Hepatocyte (in vitro differentiated cells): ENCODE results near the gene FNIP2. TPM values are rescaled to one million over a fixed set of nuclear protein-coding genes. Genes with fewer than 3 reads are reported as not detected.

Source experiments
- DNase-seq: peaks from one replicate; pipeline ENCODE4 v3.0.0-alpha.2; 2016; ENCODE audit warnings: low spot score
- H2AFZ ChIP-seq: fragments of 200-600 bp; sonication (generic); 2 replicates; pipeline ENCODE4 v1.6.0; 2016; ENCODE audit warnings: antibody characterized with exemption, mild to moderate bottlenecking
- H3K27ac ChIP-seq: fragments of 200-600 bp; sonication (generic); 2 replicates; pipeline ENCODE4 v1.5.1; 2016; ENCODE audit warnings: mild to moderate bottlenecking
- H3K27me3 ChIP-seq: fragments of 200-600 bp; sonication (generic); 2 replicates; pipeline ENCODE4 v1.6.1; 2016
- H3K36me3 ChIP-seq: fragments of 200-600 bp; sonication (generic); replicated peaks from 2 replicates; pipeline ENCODE4 v1.5.1; 2016; ENCODE audit warnings: low read depth; ENCODE audit not compliant: insufficient read depth
- H3K4me1 ChIP-seq: fragments of 200-600 bp; sonication (generic); 2 replicates; pipeline ENCODE4 v1.5.1; 2016; ENCODE audit warnings: mild to moderate bottlenecking, moderate library complexity; ENCODE audit not compliant: insufficient read depth
- H3K4me2 ChIP-seq: fragments of 200-600 bp; sonication (generic); 2 replicates; pipeline ENCODE4 v1.6.0; 2016
- H3K4me3 ChIP-seq: fragments of 200-600 bp; sonication (generic); 2 replicates; pipeline ENCODE4 v1.5.1; 2016; ENCODE audit warnings: mild to moderate bottlenecking
- H3K79me2 ChIP-seq: fragments of 200-600 bp; sonication (generic); 2 replicates; pipeline ENCODE4 v1.6.0; 2017; ENCODE audit warnings: mild to moderate bottlenecking
- H3K9me2 ChIP-seq: fragments of 200-600 bp; sonication (generic); replicated peaks from 2 replicates; pipeline ENCODE4 v1.6.0; 2017; ENCODE audit warnings: mild to moderate bottlenecking; ENCODE audit not compliant: insufficient read depth
- H3K9me3 ChIP-seq: fragments of 200-600 bp; sonication (generic); 2 replicates; pipeline ENCODE4 v1.5.1; 2016; ENCODE audit warnings: low read depth, mild to moderate bottlenecking
- H4K20me1 ChIP-seq: fragments of 200-600 bp; sonication (generic); 2 replicates; pipeline ENCODE4 v1.6.0; 2016; ENCODE audit warnings: mild to moderate bottlenecking; ENCODE audit not compliant: insufficient read depth, poor library complexity, severe bottlenecking
- CTCF ChIP-seq: fragments of 200-600 bp; sonication (generic); IDR thresholded peaks from 2 replicates; pipeline ENCODE4 v1.5.1; 2016; ENCODE audit warnings: antibody characterized with exemption, mild to moderate bottlenecking; ENCODE audit not compliant: poor library complexity
- EZH2 ChIP-seq: fragments of 200-600 bp; sonication (generic); IDR thresholded peaks from 2 replicates; pipeline ENCODE4 v1.6.1; 2016; ENCODE audit warnings: antibody characterized with exemption, mild to moderate bottlenecking, borderline replicate concordance
- EZH2phosphoT487 ChIP-seq: fragments of 200-600 bp; sonication (generic); IDR thresholded peaks from one replicate; pipeline ENCODE4 v1.6.1; 2018; ENCODE audit warnings: antibody characterized with exemption, mild to moderate bottlenecking, low read depth, moderate library complexity; ENCODE audit not compliant: unreplicated experiment, severe bottlenecking
- WGBS: methylation state at CpG from one replicate; pipeline ENCODE4 v1.1.6; 2016; ENCODE audit warnings: low lambda C conversion rate; ENCODE audit errors: missing lambda C conversion rate; 5-methylcytosine and 5-hydroxymethylcytosine counted together
- polyA plus RNA-seq: library from polyadenylated mRNA; unstranded; fragments of >200 nt; fragmentation: Nextera tagmentation; extraction: Ambion mirVana; gene quantifications from 2 replicates; pipeline ENCODE4 v1.2.1, GENCODE V29; 2016
- total RNA-seq: library from RNA; depleted of rRNA; stranded (reverse); fragments of >200 nt; gene quantifications from 2 replicates; pipeline ENCODE4 v1.2.3, GENCODE V29; 2014

FNIP2 gene
- total and polyA plus RNA-seq, 2 experiments from 2014 or later = 20.8 to 61.0 TPM

- no peaks in the 10 kb centered on the region for H3K36me3 ChIP-seq
- H3K79me2 ChIP-seq = peaks cover 29% of the 10 kb centered on the region
- no peaks in the 10 kb centered on the region for H3K4me1 ChIP-seq
- no peaks in the 10 kb centered on the region for H3K27me3 ChIP-seq
- H3K27ac ChIP-seq = peak within 1 kb of the TSS; percentile 98
- 3% methylated on average over 65 of the region's 65 CpGs for WGBS
- peak within 1 kb of the TSS; percentile 83 for H3K4me2 ChIP-seq
- DNase-seq = peak; percentile 90
- H3K9me3 ChIP-seq = no peaks in the 10 kb centered on the region
- H2AFZ ChIP-seq = peak within 1 kb of the TSS; percentile 98
- no peaks in the 10 kb centered on the region for H4K20me1 ChIP-seq
- H3K4me3 ChIP-seq = peak within 1 kb of the TSS; percentile 82
- no peaks in the 10 kb centered on the region for H3K9me2 ChIP-seq
- TF ChIP-seq EZH2 = no peak
- no peak for TF ChIP-seq CTCF
- TF ChIP-seq EZH2phosphoT487 = no peak
Observed at GRCh38 chr4:158722917-158723793, 45.7 kb upstream of the FNIP2 start, which contains the start of gene PPID. Gene PPID (minus strand): TSS chr4:158723396. CDS start chr4:158723288, 108 bp downstream.

DNA sequence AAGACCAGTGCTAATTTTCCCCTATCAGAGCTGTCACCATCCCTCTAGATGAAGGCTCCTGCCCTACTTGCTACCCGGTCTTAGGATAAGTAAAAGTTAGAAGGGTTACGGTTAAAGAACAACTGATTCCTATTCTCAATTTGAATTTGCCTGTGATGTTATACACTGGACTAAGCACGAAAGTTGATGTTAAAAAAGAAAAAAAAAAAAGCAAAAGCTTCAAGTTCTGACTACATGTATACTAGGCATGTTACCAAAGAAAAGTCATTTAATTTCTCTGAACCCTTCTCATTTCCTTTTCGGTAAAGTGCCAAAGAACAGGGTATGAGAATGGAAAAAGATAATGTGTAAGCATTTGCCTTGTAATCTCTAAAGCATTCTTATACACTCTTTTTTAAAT is 44.2 kb upstream of the FNIP2 start:
- DNase-seq = no peak
- Histone ChIP-seq H3K9me2 (no peaks in the 10 kb centered on the region), H3K79me2 (peaks cover 28% of the 10 kb centered on the region), H3K4me3 (no peak overlapping the region), H3K4me2 (no peak overlapping the region), H3K36me3 (no peaks in the 10 kb centered on the region), H4K20me1 (no peaks in the 10 kb centered on the region), H3K4me1 (no peaks in the 10 kb centered on the region), H2AFZ (no peak overlapping the region), H3K27ac (no peak overlapping the region), H3K9me3 (no peaks in the 10 kb centered on the region), H3K27me3 (peaks cover 4% of the 10 kb centered on the region)
- no peak for TF ChIP-seq EZH2phosphoT487
- no peak for TF ChIP-seq CTCF
- TF ChIP-seq EZH2 = no peak
- WGBS = 94% methylated on average over 4 of the region's 4 CpGs

DNA sequence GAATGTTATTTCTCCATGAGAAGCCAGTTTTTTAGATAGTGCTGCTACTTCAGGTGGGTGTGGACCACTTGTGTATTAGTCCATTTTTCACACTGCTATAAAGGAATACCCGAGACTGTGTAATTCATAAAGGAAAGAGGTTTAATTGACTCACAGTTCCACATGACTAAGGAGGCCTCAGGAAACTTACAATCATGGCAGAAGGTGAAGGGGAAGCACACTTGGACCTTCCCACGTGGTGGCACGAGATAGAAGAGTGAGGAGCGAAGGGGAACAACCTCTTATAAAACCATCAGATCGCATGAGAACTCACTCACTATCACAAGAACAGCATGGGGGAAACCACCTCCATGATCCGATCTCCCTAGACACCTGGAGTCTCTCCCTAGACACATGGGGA is 42.2 kb upstream of the FNIP2 start:
- H2AFZ ChIP-seq = no peak overlapping the region
- no peaks in the 10 kb centered on the region for H3K36me3 ChIP-seq
- no peak overlapping the region for H3K27ac ChIP-seq
- H3K9me2 ChIP-seq = no peaks in the 10 kb centered on the region
- WGBS = 84% methylated on average over 6 of the region's 6 CpGs
- H3K4me3 ChIP-seq = no peak overlapping the region
- no peaks in the 10 kb centered on the region for H4K20me1 ChIP-seq
- no peaks in the 10 kb centered on the region for H3K9me3 ChIP-seq
- no peak for DNase-seq
- TF ChIP-seq CTCF (no peak), EZH2 (no peak), EZH2phosphoT487 (no peak)
- peaks cover 11% of the 10 kb centered on the region for H3K79me2 ChIP-seq
- peaks cover 4% of the 10 kb centered on the region for H3K27me3 ChIP-seq
- no peak overlapping the region for H3K4me2 ChIP-seq
- no peaks in the 10 kb centered on the region for H3K4me1 ChIP-seq
